Activated CD4-positive, alpha-beta memory T cell treated with anti-CD3 and anti-CD28 coated beads for 36 hours (primary cell): ENCODE measurements around the gene SCD5. TPM values are rescaled to one million over a fixed set of nuclear protein-coding genes. Genes with fewer than 3 reads are reported as not detected.
A peak's percentile ranks its signal among the peaks of the same experiment; 100 is the strongest.
"Not testable (repeated sequence)": the region's sequence is repeated elsewhere in the genome, so short reads cannot be mapped to it uniquely, and the experiment has no call there.

Source experiments
- CTCF ChIA-PET: fragments of 350-600 bp; sonication (Branson Sonifier 250); formaldehyde crosslinking; loops from one replicate; lab custom pipeline; 2021; ENCODE audit warnings: antibody characterized with exemption, inconsistent platforms; lab: Charles Lee
- POLR2A ChIA-PET: fragments of 350-600 bp; sonication (Branson Sonifier 250); formaldehyde crosslinking; loops from one replicate; lab custom pipeline; 2021; ENCODE audit warnings: antibody characterized with exemption; lab: Charles Lee
- DNase-seq: peaks from one replicate; pipeline ENCODE4 v3.0.0-alpha.2; 2020
- H3K27ac Mint-ChIP-seq: one replicate; pipeline ENCODE4 v1.8.0; 2021; ENCODE audit warnings: mixed read lengths
- H3K27me3 Mint-ChIP-seq: one replicate; pipeline ENCODE4 v1.8.0; 2021; ENCODE audit warnings: mixed read lengths
- H3K36me3 Mint-ChIP-seq: one replicate; pipeline ENCODE4 v1.8.0; 2021; ENCODE audit warnings: mixed read lengths
- H3K4me1 Mint-ChIP-seq: one replicate; pipeline ENCODE4 v1.8.0; 2021; ENCODE audit warnings: low read depth, mixed read lengths
- H3K4me3 Mint-ChIP-seq: one replicate; pipeline ENCODE4 v1.8.0; 2021; ENCODE audit warnings: mild to moderate bottlenecking, mixed read lengths
- H3K9me3 Mint-ChIP-seq: one replicate; pipeline ENCODE4 v1.8.0; 2021; ENCODE audit warnings: mixed read lengths
- intact Hi-C: fragments of 100-400 bp; cut with micrococcal nuclease; formaldehyde crosslinking; loops from one replicate; pipeline ENCODE4 v1.15.1; 2023
- total RNA-seq, 2 experiments: library from RNA; stranded (reverse); gene quantifications; one replicate each; pipeline ENCODE4 v1.2.3, GENCODE V29; 2021

Gene SCD5
- under 1 TPM; 0.12 to 0.14 TPM for total RNA-seq

GRCh38 chr4:82798168-82799005, at the start of gene SCD5:
TSS of gene SCD5 (minus strand) at chr4:82798796. CDS start at chr4:82798537, 259 bp downstream.
- ChIA-PET POLR2A (no interaction called here), CTCF (interaction anchor here (1.3 kb wide), 1 partner anchor 9 kb away, joined by 3 read pairs; no protein-coding TSS in a partner anchor)
- Mint-ChIP-seq H3K4me3 (peak within 1 kb of the TSS; percentile 70), H3K27ac (no peak within 1 kb of the TSS), H3K36me3 (no peaks in the 10 kb centered on the region), H3K27me3 (peaks cover 43% of the 10 kb centered on the region), H3K4me1 (peaks cover 11% of the 10 kb centered on the region), H3K9me3 (no peaks in the 10 kb centered on the region)
- DNase-seq, result peak; percentile 44
- intact Hi-C loops, result no loop called here

GRCh38 chr4:82842593-82842992, 44.0 kb upstream of the SCD5 start:
- POLR2A ChIA-PET, result no interaction called here

GRCh38 chr4:82839624-82840023, 41.0 kb upstream of the SCD5 start:
- Mint-ChIP-seq H3K27me3 (no peaks in the 10 kb centered on the region), H3K36me3 (peaks cover 28% of the 10 kb centered on the region)
- intact Hi-C loops, result no loop called here

More at GRCh38 chr4:82842593-82842992, 44.0 kb upstream of the SCD5 start:
- intact Hi-C loops, result no loop called here
- CTCF ChIA-PET, result interaction anchor here (0.6 to 1.4 kb wide), 3 partner anchors 129 to 440 kb away, joined by 3 read pairs; no protein-coding TSS in a partner anchor
- no peaks in the 10 kb centered on the region for H3K27me3 Mint-ChIP-seq
- H3K27ac Mint-ChIP-seq, result no peak overlapping the region
- H3K36me3 Mint-ChIP-seq, result peaks cover 28% of the 10 kb centered on the region
- H3K9me3 Mint-ChIP-seq, result no peaks in the 10 kb centered on the region
- no peak for DNase-seq
- H3K4me3 Mint-ChIP-seq, result no peak overlapping the region
- no peaks in the 10 kb centered on the region for H3K4me1 Mint-ChIP-seq

GRCh38 chr4:82833696-82834313, 35.2 kb upstream of the SCD5 start:
- no peak for DNase-seq
- no peak overlapping the region for H3K4me3 Mint-ChIP-seq
- H3K9me3 Mint-ChIP-seq, result peaks cover 8% of the 10 kb centered on the region
- ChIA-PET POLR2A (no interaction called here), CTCF (no interaction called here)
- H3K4me1 Mint-ChIP-seq, result peaks cover 2% of the 10 kb centered on the region
- H3K27ac Mint-ChIP-seq, result no peak overlapping the region
- no peaks in the 10 kb centered on the region for H3K27me3 Mint-ChIP-seq
- intact Hi-C loops, result no loop called here
- peaks cover 29% of the 10 kb centered on the region for H3K36me3 Mint-ChIP-seq

More at GRCh38 chr4:82839624-82840023, 41.0 kb upstream of the SCD5 start:
- no peak for DNase-seq
- no peaks in the 10 kb centered on the region for H3K9me3 Mint-ChIP-seq
- no peak overlapping the region for H3K27ac Mint-ChIP-seq
- ChIA-PET POLR2A (no interaction called here), CTCF (no interaction called here)
- H3K4me1 Mint-ChIP-seq, result no peaks in the 10 kb centered on the region
- H3K4me3 Mint-ChIP-seq, result no peak overlapping the region

GRCh38 chr4:82833060-82833459, 34.5 kb upstream of the SCD5 start:
- H3K4me1 Mint-ChIP-seq, H3K9me3 Mint-ChIP-seq, DNase-seq, CTCF ChIA-PET, intact Hi-C loops, H3K27me3 Mint-ChIP-seq, H3K27ac Mint-ChIP-seq, H3K4me3 Mint-ChIP-seq, POLR2A ChIA-PET: not testable (repeated sequence)
- H3K36me3 Mint-ChIP-seq, result peaks cover 33% of the 10 kb centered on the region

GRCh38 chr4:82825425-82825824, 26.8 kb upstream of the SCD5 start:
- intact Hi-C loops, result no loop called here
- H3K27ac Mint-ChIP-seq, result no peak overlapping the region
- peaks cover 2% of the 10 kb centered on the region for H3K4me1 Mint-ChIP-seq
- POLR2A ChIA-PET, result no interaction called here
- no peak overlapping the region for H3K4me3 Mint-ChIP-seq
- no peaks in the 10 kb centered on the region for H3K27me3 Mint-ChIP-seq
- CTCF ChIA-PET, result interaction anchor here (1.1 kb wide), 1 partner anchor 9 kb away, joined by 4 read pairs; no protein-coding TSS in a partner anchor
- H3K9me3 Mint-ChIP-seq, result no peaks in the 10 kb centered on the region
- no peak for DNase-seq
- peaks cover 40% of the 10 kb centered on the region for H3K36me3 Mint-ChIP-seq

- Mint-ChIP-seq H3K27me3 (no peaks in the 10 kb centered on the region), H3K9me3 (no peaks in the 10 kb centered on the region), H3K27ac (no peak overlapping the region), H3K4me3 (no peak overlapping the region), H3K4me1 (peaks cover 2% of the 10 kb centered on the region), H3K36me3 (peaks cover 47% of the 10 kb centered on the region)
- ChIA-PET CTCF (no interaction called here), POLR2A (no interaction called here)
- no peak for DNase-seq
- intact Hi-C loops, result no loop called here
Measured at GRCh38 chr4:82823062-82823461, 24.5 kb upstream of the SCD5 start.

GRCh38 chr4:82820689-82821088, 22.1 kb upstream of the SCD5 start:
- DNase-seq, result no peak
- H3K4me3 Mint-ChIP-seq, result no peak overlapping the region
- H3K27ac Mint-ChIP-seq, result peak overlapping the region; percentile 26
- ChIA-PET CTCF (no interaction called here), POLR2A (no interaction called here)
- intact Hi-C loops, result no loop called here
- H3K4me1 Mint-ChIP-seq, result peaks cover 2% of the 10 kb centered on the region
- H3K36me3 Mint-ChIP-seq, result peaks cover 44% of the 10 kb centered on the region
- no peaks in the 10 kb centered on the region for H3K9me3 Mint-ChIP-seq
- H3K27me3 Mint-ChIP-seq, result no peaks in the 10 kb centered on the region

GRCh38 chr4:82818664-82819662, 20.4 kb upstream of the SCD5 start:
- intact Hi-C loops, result no loop called here

GRCh38 chr4:82816874-82817273, 18.3 kb upstream of the SCD5 start:
- H3K4me3 Mint-ChIP-seq, H3K4me1 Mint-ChIP-seq, intact Hi-C loops, DNase-seq, H3K27me3 Mint-ChIP-seq, H3K9me3 Mint-ChIP-seq, POLR2A ChIA-PET, H3K27ac Mint-ChIP-seq: not testable (repeated sequence)
- CTCF ChIA-PET, result interaction anchor here (0.8 kb wide), 1 partner anchor 9 kb away, joined by 4 read pairs; no protein-coding TSS in a partner anchor
- H3K36me3 Mint-ChIP-seq, result peaks cover 20% of the 10 kb centered on the region

More at GRCh38 chr4:82818664-82819662, 20.4 kb upstream of the SCD5 start:
- no peak for DNase-seq
- Mint-ChIP-seq H3K27ac (no peak overlapping the region), H3K36me3 (peaks cover 33% of the 10 kb centered on the region), H3K4me1 (peaks cover 2% of the 10 kb centered on the region), H3K27me3 (no peaks in the 10 kb centered on the region), H3K9me3 (no peaks in the 10 kb centered on the region), H3K4me3 (no peak overlapping the region)
- ChIA-PET POLR2A (no interaction called here), CTCF (interaction anchor here (1.0 kb wide), 1 partner anchor 142 kb away, joined by 3 read pairs; no protein-coding TSS in a partner anchor)

GRCh38 chr4:82814034-82814433, 15.4 kb upstream of the SCD5 start:
- H3K27ac Mint-ChIP-seq, result no peak overlapping the region
- peaks cover 14% of the 10 kb centered on the region for H3K36me3 Mint-ChIP-seq
- H3K27me3 Mint-ChIP-seq, result no peaks in the 10 kb centered on the region
- DNase-seq, result no peak
- intact Hi-C loops, result no loop called here
- H3K9me3 Mint-ChIP-seq, result no peaks in the 10 kb centered on the region
- POLR2A ChIA-PET, result no interaction called here
- no peaks in the 10 kb centered on the region for H3K4me1 Mint-ChIP-seq
- no peak overlapping the region for H3K4me3 Mint-ChIP-seq
- CTCF ChIA-PET, result no interaction called here
